ENCODE results near the gene EML1.

EML1 gene

GRCh38 chr14:99968191-99968920 is 175.1 kb downstream of the EML1 start:
- DNase-seq (ENCODE audit: low spot score), result no peak

GRCh38 chr14:99968941-99969340 is 175.7 kb downstream of the EML1 start:
- no peak for DNase-seq (ENCODE audit: low spot score)

GRCh38 chr14:99969673-99970322 is 176.6 kb downstream of the EML1 start:
- DNase-seq (ENCODE audit: low spot score), result no peak

GRCh38 chr14:99971087-99971940 is 178.1 kb downstream of the EML1 start:
- DNase-seq (ENCODE audit: low spot score), result peak; percentile 65

- DNase-seq (ENCODE audit: low spot score), result no peak
Observed at GRCh38 chr14:99971941-99972747, 178.9 kb downstream of the EML1 start.

- DNase-seq (ENCODE audit: low spot score), result no peak
Observed at GRCh38 chr14:99972748-99973466, 179.7 kb downstream of the EML1 start.

- DNase-seq (ENCODE audit: low spot score), result no peak
Observed at GRCh38 chr14:99975190-99975589, 182.0 kb downstream of the EML1 start.

- DNase-seq (ENCODE audit: low spot score), result no peak
Observed at GRCh38 chr14:99976021-99976420, 182.8 kb downstream of the EML1 start.

GRCh38 chr14:99976681-99977080 is 183.5 kb downstream of the EML1 start:
- DNase-seq (ENCODE audit: low spot score), result no peak

- DNase-seq (ENCODE audit: low spot score), result no peak
Observed at GRCh38 chr14:99980299-99980698, 187.1 kb downstream of the EML1 start.

GRCh38 chr14:99981806-99982205 is 188.6 kb downstream of the EML1 start:
- no peak for DNase-seq (ENCODE audit: low spot score)

- peak; percentile 67 for DNase-seq (ENCODE audit: low spot score)
Observed at GRCh38 chr14:99982537-99983250, 189.5 kb downstream of the EML1 start.

- DNase-seq (ENCODE audit: low spot score), result no peak
Observed at GRCh38 chr14:99983251-99984015, 190.2 kb downstream of the EML1 start.

- DNase-seq (ENCODE audit: low spot score), result no peak
Observed at GRCh38 chr14:99984036-99984435, 190.8 kb downstream of the EML1 start.

- no peak for DNase-seq (ENCODE audit: low spot score)
Observed at GRCh38 chr14:99986396-99986795, 193.2 kb downstream of the EML1 start.

- DNase-seq (ENCODE audit: low spot score), result no peak
Observed at GRCh38 chr14:99989032-99989431, 195.8 kb downstream of the EML1 start.

GRCh38 chr14:99990268-99991170 is 197.3 kb downstream of the EML1 start:
- no peak for DNase-seq (ENCODE audit: low spot score)

- no peak for DNase-seq (ENCODE audit: low spot score)
Observed at GRCh38 chr14:99991331-99991730, 198.1 kb downstream of the EML1 start.

Measured in hematopoietic multipotent progenitor cell treated with erythropoietin and hydrocortisone succinate and interleukin-3 and kit ligand, for 17 days (in vitro differentiated cells).